HuH-7.5 (cell line): ENCODE results near the gene DOK6.

Experiments used
- DNase-seq: peaks from one replicate; pipeline ENCODE4 v3.0.0; 2011; ENCODE audit warnings: low spot score

DOK6 gene

DNA sequence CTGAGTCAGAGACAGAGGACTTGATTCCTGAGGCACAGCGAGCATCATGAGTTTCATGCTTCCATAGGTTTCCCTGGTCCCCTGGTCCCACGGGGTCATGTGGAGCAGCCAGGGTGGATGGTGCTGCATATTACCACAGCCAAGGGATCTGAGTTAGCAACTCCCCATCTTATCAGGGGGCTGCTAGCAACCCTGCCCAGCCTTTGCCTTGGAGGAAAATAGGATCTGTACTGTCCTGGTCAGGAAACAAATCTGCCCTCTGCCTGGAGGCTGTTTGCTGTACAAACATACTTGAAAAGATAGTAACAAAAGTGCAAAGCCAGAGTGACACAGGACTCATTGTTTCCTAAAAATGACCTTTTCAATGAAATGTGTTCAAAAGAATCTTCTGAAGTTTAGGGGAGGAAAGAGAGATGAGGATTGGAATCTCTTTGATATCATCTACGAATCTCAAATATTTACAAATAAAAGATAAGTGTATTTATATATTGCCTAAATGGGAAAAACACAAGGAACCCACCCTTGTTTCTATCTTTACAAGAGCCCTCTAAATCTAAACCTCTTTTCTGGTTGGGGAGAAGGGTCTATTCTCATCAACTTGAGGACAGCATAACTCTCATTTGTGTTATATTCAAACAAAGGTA is 352.2 kb downstream of the DOK6 start:
- no peak for DNase-seq

DNA sequence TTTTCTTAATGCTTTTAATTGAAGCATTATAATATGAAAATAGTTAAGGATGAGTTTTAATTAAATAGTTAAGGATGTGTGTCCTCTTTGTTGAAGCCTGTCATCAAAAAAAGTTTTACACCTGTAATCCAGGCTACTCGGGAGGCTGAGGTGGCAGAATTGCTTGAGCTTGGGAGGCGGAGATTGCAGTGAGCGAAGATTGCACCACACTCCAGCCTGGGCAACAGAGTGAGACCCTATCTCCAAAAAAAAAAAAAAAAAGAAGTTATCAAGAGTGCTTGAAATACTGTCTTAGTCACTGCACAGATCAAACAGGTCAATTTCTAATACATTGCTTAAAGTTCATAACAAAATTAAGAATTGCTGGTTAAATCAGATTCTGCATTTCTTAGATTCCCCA is 353.4 kb downstream of the DOK6 start:
- DNase-seq = no peak

DNA sequence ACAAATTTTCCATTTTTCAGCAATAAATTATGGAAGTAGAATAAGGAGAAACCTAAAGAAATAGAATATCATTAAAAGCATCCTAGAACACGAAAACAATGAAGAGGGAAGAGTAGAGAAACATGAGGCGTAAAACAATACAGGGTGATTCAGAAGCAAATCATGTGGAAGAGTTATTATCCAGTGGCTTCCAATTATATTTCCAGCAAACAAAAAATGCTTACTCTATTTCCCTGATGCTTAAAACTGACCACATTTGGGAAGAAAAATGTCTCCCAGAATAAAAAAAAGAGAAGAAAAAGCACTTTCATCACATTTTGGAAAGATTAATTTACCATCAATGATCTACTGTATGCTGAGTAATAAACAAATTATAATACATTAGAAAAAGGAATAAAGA is 354.4 kb downstream of the DOK6 start:
- no peak for DNase-seq

DNA sequence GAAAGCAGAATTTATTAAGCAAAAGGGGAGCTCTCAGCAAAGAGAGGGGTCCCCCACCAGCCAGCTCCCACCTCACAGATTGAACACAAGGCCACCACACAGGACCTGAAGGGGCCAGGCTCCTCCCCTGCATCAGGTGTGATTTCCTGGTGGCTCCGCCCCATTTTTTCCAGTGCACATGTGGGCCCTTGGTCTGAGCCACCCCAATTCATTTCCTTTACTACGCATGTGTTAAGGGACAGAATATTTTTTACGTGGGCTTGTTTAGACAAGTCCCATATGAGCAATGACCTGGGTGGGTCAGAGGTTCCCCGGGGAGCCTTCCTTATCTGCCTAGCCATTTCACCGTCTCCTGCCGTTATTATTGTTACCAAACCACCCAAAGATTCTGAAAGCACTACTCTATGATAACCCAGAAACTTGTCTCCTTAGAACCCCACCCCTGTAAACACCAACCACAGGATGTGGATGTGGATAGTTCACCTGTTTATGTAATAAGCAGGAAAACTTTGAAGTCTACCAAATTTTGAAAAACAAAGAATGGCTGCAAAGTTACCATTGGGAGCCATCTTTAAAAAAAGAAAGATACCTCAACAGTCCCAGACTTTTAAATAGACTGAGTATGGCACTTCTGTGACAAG is 355.3 kb downstream of the DOK6 start:
- no peak for DNase-seq

DNA sequence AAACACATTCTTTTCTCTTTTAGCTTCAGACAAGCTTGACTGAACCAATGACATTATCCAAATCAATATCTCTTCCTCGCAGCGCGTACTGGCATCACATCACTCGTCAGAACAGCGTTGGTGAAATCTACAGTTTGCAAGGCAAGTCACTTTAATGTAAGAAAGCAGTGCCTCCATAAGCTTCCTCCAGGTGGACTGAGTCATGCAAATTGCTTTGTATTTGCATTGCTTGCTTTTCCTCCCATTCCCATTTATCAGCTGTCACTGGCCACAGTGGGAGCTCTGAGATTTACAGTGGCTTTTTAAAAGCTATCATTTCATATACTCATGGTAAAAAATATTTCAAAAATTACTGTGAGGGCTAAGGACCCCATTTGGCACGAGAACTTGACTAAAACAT is 357.0 kb downstream of the DOK6 start:
- DNase-seq = no peak

DNA sequence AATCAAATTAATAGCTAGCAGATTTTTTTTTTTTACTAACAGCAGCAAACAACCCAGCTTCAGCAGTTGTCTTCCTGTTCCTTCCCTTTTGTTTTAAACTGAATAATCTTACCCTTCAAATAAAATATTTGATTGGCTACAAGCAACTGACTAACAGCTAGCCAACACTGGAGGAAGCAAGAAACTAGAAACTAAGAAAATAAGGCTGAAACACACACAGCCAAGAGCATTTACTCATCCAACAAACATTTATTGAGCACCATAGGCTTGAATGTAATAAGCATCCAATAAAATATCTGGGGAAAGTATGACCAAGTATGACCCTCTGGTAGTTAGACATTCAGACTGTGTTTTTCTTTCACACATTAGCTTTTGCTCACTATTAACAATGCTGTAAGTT is 357.8 kb downstream of the DOK6 start:
- no peak for DNase-seq

DNA sequence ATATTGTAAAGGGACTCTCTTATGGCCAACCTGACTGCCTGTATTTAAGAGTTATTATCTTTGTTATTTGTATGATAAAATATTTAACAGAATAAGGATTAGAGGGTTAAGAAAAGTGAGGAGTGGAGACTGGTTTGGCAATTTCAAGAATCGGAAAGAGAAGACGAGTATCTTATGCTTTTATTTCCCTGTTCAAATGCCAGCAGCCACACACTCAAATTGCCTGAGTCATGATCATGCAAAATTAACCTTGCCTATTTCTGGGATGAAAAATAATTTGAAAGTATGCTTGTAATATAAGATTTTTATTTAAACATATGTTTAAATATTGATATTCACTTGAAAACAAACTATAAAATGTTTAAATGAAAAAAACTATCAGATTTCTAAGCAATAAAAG is 358.4 kb downstream of the DOK6 start:
- no peak for DNase-seq

DNA sequence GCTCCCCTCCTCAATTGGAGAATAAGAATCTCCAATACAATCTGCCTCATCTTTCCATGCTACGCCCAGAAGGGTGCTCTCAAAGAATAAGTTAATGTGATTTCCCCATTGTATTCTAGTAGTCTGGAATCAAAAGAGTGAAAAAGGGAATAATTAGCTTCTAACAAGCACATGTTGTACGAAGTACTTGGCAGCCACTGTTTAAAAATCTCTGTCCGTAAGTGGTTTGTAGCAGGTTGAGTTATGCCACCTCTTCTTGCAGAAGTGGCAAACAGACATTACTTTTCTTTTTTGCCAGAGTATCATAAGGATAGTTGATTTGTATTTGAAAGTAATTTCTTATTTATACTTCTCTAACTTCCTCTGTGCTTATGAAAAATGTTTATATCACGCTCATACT is 362.3 kb downstream of the DOK6 start:
- no peak for DNase-seq

DNA sequence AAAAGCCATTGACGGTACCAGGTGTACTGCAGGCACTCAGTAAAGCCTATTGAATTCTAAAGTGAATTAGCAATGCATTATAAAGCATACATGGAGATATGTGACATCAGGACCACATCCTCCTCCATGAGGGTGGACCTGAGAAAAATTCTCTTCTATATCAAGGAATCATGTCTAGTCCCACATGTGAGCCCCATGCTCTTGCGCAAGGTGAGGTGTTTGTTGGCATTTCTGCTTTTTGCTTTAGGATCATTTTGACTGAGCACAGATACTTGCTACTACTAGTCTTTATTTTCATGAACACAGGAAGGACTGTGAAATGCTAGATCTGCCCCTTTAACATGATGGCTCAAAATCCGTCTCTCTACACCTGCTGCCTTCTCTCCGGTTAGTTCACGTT is 363.1 kb downstream of the DOK6 start:
- DNase-seq = no peak

DNA sequence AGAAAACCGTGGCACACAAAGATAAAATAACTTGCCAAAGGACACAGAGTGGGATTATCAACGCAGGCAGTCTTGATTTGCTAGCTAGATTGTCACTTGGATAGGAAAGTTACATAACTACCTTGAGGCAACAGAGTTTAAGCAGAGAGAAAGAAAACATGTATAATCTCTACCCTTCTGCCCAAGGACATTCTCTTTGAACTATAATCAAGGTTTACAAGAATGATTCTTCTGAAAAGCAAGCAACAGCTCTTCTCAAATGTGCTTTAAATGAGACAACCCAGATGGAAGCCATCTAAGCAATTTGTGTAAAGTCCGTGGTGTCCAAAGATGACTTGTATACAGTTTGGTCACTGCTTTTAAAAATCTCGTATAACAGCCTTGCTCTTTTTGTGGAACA is 369.6 kb downstream of the DOK6 start:
- DNase-seq = no peak

DNA sequence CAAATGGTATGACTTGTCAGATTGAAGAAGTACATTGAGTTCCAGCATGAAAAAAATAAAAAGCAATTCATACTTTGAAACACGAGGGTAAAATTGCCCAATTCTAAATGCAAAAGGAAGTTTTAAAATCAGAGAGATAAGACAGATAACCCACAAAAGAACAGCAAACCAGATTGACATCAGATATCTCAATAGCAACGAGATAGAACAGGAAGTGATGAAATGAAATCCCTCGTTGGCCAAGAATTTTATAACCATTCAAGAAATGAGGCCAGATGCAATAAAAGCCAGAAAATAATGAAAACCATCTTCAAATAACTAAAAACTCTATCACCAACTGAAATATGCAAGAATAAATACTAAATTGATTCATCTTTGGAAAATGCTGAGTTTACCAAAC is 374.1 kb downstream of the DOK6 start:
- DNase-seq = no peak

DNA sequence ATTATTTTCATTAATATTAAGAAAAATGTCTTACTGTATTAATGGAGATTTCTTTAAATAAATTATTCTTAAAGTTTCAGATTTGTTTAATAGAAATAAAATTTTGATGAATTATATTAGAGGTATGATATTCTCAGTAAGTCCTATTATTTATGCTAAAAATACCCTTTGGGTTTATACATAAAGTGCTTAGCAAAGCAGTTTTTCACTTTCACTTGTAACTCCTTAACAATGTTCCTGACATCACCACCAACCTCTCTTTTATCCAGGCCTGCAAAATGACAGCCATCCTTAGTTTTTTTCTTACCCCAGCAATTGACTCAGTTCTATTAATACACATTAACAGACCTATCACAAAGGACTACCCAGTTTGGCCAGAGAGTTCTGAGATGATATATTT is 376.6 kb downstream of the DOK6 start:
- no peak for DNase-seq

DNA sequence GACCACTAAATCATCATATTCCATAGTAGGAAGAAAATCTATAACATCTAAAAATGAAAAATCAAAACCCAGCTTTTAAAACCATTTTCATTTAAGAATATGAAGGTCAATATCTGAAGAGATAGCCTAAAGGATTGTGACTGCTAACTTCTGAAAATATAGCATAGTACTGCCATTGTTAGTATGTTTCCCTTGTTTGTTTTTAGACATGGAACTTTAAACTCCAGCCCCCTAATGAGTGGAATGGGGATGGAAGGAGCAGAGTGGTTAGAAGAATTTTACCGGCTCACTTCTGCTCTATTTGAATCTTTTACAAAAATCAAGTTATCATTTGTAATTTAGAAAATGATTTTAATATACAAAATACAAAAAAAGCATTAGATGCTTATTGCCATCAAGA is 378.0 kb downstream of the DOK6 start:
- no peak for DNase-seq

DNA sequence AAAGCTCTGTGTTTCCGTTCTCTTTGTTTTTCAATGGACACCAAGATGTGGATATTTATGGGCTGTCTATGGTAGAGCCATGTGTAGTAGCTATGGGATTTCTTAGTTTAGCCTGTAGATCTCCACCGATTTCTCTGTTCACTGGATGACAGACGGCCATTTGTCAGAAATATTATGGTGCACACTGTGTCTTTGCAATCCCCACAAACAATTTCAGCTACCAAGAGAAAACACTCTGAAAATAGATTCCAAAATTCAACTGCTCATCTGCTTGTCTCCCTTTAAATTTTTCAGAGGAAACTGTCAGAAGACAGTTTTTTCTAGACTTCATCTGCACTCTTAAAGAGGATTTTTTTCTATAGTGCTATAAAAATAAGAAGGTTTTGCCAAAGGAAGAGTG is 380.2 kb downstream of the DOK6 start:
- no peak for DNase-seq

DNA sequence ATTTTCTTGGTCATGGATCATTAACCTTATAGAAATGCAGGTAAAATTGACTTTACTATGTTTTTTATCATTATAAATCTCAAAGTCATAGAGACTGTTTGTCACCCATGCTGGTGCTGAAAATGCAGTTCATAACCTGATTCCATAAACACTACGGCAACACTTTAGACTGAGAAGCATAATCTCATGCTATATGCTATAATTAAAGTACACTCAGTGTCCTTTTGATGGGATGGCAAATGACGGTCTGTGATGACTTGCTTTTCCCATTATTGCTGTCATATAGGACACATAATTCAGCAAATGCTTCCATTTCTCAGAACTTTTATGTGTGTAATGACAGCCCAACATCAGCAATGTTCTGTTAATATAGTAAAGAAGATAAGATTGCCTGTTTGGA is 384.1 kb downstream of the DOK6 start:
- no peak for DNase-seq

DNA sequence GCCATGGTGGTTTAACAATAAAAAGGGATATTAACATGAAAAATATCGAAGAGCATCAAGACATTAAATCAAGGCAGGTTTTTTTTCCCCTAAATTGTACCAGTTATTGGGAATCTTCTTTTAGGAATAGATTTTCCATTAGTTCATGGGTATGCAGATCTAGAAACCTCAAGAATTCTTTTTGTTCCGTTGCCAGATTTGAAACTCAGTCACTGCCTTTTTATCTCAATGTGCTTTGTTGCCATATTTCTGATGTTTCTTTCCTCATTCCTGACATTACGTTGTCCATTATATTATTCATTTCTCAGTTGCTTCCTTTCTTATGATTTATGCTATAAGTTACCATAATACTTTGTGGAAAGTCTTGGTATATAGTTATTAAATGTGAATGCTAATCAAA is 384.8 kb downstream of the DOK6 start:
- no peak for DNase-seq

DNA sequence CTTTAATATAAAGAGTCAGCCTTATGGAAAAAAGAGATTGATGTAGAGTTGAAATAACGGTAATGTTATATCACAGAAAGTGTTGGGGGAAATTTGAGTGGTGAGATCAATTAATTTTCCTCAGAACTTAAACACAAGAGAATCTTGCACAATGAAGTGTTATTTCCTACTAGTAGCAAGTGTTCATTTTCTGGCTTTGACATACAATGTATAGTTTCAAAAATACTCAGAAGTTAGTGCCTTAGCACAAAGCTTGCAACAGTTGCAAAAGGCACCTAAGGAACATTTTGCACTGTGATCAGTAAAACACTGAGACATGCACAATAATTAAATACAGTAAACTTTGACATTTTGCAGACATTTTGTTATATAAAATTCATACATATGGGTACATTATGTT is 385.7 kb downstream of the DOK6 start:
- no peak for DNase-seq

DNA sequence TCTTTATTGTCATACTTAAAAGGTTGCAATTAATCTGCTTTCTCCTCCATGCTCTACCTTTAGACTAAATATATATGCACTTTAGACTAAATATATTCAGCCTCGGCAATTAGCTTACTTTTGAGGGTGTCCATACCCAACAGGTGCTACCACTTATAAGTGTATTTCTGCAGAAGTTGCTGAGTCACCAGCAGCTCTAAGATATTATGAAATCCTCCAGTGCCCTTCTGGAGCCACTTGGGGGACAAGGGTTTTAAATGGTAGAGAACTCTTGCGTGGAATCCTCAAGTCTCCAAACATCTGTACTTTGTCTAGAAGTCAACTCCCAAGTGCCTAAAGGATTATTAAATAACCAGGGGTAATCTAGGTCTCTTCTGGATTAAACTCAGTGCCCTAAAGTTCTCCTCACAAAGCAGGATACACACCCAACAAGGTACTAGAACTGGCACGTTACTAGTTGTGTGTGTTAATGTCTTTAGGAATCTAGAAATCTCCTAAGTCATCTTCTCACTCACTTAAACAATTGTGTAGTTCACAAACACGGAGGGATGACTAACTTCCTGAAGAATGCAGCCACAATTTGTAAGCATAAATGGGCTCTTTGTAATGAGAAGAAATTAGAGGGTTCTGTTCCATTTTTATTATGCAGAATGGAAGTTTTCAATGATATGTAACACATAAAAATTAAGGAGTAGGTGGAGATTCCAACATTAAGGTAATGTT is 387.3 kb downstream of the DOK6 start:
- no peak for DNase-seq

DNA sequence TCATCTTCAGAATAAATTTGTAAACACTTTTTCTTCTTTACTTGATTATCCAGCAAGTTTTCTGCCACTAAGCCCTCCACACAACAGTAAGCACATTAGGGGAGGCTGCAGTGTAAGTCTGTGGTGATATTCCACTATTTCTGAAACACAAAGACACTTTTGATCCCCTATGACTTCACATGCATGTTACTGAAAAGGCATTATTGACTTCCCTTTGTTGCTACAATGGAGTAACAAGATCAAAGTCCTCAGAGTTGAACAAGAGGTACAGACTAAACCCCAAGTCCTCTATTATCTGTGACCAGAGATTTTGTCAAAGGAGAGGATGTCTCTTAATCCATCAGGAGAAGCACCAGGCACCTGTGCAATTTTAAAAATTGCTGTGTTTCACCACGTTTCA is 389.1 kb downstream of the DOK6 start:
- no peak for DNase-seq

DNA sequence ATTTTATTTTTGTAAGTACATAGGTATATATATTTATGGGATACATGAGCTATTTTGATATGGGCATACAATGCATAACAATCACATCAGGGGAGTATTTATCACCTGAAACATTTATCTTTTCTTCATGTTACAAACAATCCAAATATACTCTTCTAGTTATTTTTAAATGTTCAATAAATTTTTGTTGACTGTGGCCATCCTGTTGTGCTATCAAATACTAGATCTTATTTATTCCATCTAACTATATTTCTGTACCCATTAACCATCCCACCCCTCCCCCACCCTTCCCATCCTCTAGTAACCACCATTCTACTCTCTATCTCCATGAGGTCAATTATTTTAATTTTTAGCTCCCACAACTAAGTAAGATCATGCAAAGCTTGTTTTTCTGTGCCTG is 390.0 kb downstream of the DOK6 start:
- no peak for DNase-seq

DNA sequence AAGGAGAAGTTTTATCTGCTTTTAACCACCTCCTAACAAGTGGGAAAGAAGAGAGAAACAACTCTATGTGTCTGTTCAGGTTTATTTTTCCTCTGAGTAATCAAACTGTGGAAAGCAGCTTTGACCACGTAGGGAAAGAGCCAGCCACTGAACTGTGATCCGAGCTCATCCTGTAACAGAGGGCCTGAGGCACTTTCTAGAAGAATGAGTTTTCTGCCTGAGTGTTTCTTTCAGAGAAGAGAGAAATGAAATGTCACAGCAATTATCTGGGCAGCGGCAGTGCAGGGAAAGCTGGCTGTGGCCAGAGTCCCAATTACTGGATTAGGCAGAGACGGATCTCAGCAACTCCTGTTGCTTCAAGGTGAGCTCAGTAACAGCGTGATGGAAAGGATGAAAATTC is 395.1 kb downstream of the DOK6 start:
- no peak for DNase-seq

DNA sequence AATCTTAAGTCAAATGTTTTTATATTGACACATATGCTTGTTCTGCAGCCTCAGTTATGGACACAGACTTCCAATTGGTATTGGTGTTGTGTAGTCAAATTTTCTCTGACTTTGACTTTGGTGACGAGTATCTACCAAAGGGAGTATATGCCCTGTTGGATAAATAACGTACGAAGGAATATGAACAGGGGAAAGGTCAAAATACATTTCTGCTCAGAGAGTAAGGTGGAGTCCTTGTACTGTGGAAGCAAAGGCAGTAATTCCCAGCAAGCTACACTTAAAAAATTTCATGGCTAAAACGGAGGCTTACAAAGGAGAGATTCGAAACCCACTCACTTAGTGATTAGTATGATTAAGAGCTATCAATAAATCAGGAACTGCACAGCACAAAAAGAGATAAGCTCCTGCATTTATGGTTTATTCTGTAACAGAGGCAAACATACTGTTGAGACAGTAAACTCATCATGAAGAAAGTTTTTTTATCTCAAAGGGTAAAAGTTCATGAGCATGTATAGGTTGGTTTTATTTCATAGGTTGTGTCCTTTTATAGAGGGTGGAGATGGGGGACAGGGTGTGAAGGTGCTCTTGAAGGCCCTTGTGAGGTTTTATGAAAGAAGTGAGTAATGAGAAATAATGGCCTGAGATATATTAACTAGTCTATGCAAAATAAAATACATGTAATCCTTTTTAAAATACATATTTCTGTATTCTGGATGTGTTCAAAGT is 404.3 kb downstream of the DOK6 start:
- DNase-seq = no peak

DNA sequence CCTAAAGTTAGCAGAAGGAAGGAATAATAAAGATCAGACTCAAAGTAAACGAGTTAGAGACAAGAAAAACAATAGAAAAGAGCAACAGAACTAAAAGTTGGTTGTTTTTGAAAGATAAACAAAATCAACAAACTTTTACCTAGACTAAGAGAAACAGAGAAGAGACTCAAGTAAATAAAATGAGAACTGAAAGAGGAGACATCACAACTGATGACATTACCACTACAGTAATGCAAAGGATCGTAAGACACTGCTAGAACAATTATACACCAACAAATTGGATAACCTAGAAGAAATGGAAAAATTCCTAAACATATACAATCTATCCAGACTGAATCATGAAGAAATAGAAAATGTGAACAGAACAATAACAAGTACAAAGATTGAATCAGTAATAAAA is 407.7 kb downstream of the DOK6 start:
- no peak for DNase-seq
